Hematopoietic multipotent progenitor cell treated with erythropoietin and hydrocortisone succinate and interleukin-3 and kit ligand, for 17 days (in vitro differentiated cells): ENCODE results near the gene ST7.

Source experiments
- DNase-seq: peaks from one replicate; pipeline ENCODE4 v3.0.0-alpha.2; 2015; ENCODE audit warnings: low spot score

ST7 gene

DNA sequence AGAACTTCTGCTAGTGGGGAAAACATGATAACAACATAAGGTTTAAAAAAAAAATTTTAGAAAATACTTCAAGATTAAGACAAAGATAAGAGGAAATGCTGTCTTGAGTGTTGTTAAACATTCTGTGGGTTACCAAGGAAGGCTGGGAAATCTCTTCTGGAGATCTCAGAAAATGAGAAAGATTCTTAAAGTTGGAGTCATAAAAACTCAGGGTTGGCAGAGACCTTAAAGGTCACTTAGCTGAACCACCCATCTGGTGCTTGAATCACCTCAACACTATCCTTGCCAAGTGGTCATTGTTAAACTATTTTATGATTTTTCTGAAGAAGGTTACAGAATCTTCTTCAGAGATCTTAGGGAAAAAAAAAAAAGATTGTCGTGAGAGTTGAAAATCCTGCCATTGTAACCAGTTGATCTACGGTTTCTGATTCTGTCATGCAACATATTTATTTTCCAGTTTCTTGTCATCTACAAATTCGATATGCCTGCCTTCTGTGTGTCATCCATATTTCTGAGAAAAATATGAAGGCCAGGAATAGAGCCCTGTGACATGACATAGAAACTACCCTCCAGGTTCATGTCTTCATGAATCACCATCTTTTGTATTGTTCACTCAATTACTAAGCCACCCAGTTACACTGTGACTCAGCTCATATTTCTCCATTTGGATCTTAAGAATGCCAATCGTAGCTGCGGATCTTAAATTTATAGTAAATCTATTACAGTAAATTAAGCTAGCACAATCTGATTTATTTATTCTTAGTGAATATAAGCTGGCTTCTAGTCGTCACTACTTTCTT, 179.2 kb downstream of the ST7 start:
- DNase-seq: no peak

DNA sequence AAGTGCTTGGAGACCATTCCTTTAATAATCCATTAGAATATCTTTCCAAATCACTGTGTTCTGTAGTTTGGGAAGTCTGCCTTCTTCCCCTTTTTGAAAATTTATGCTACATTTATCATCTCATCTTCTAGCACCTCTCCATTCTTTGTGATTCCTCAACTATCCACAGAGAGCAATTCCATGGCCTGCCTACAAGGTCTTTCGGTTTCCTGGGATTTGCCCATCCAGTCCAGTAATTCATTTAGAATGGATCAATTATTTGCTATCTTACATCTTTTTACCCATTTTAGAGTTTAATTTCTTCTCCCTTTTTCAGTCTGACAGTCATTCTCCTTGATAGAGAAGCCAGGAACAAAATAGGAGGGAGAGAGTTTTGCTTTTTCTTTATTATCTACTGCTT, 179.8 kb downstream of the ST7 start:
- DNase-seq: no peak

GRCh38 chr7:117134411-117134810, 181.1 kb downstream of the ST7 start:
- no peak for DNase-seq

DNA sequence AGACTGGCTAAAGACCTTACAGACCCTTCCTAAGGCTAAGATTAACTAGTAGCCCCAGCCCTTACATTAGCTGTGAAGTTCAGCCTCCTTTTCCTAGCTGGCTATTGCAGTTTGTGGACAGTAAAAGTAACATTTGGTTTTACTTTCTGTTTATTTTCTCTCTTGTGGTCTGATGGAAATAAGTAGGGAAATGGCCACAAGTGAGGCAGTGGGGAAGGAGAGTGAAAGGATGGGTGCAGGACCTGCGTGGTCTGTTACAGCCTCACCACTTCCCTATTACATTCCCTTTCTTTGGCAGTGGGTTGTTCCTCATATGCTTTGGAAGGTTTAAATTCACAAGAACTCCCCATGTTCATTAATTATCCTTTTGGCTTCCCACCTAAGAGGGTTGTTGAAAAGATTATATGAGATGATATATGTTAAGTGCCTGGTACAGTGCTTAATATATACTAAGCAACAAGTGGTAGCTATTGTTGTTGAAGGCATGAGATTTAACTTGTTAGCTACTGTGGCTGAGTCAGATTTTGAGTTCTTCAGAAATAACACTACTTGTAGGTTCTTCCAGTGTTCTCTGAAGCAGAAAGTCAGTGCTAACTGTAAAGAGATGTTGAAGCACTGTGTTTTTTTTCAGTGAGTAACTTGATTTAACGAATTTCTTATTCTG, 181.7 kb downstream of the ST7 start:
- DNase-seq: no peak

DNA sequence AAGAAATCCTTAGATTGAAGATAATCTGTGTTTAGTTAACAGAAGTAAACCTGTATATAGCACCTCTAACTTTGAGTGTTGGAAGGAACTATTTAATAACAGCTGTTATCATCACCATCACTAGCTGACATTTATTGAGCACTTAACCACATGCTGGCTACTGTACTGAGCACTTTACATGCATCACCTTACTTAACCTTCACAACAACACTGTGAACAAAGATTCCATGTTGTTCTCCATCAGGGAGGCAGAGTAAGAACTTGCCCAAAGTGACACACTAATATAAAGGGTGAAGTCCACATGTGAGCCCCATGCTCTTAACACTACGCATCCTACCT, 182.2 kb downstream of the ST7 start:
- DNase-seq: no peak

DNA sequence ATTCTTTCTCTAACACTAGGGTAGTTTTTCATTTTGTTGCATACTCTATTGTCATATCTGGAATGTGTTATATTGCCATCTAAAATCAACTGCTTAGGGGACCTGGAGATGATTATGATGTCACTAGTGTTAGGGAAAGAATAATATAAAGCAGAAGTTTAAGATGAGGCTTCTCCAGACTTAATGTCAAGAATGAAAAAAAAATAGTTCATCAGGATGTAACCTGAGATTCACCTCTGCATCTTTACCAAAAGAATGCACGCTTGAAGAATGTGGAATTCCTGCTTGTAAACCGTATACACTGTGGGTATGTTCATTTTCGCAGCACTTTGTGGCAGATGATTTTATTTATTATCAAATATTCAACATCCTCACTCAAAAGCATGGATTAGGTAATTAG, 184.6 kb downstream of the ST7 start:
- DNase-seq: no peak

DNA sequence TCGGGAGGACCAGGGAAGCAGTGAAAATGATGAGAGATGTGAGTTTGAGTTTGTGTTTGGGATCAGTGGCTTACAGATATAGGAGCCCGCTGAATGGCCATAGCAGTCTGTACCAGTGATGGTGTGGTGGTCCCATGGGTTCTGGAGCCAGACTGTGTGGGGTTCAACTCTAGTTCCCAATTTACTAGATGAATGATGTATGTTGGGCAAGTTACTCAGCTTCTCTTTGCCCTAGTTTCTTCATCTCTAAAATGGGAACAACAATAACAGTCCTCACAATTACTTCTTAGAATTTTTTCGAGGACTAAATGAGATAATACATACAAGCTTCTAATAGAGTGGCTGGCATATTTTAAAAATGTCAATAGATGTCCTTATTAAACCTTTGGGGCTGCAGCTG, 185.2 kb downstream of the ST7 start:
- DNase-seq: no peak

GRCh38 chr7:117138981-117139380, 185.7 kb downstream of the ST7 start:
- no peak for DNase-seq

DNA sequence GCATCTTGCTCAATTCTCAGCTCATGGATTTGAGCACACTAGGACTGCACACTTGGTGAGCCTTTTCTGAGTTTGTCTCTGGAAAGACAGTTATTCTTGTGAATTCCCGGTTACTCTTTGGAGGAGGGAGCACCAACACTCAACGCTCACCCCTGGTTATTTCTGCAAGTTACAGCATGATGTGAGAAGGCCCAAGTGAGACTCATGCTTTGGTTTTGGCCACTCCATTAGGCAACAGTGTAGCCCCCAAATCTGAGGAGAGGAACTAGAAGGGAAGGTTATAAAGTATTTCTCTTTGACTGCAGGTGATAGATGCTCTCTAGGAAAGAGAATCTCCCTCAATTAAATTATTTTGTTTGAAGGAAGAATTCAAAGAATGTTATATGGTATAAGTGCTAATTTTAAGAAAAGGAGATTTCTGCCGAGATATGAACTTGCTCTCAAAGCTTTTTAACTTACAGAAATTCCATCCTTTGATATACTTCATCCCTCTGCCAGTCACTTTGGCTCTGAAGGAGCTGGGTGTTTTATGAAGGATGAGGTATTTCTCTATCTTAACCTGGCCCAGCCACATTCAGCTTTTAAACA, 186.2 kb downstream of the ST7 start:
- no peak for DNase-seq

DNA sequence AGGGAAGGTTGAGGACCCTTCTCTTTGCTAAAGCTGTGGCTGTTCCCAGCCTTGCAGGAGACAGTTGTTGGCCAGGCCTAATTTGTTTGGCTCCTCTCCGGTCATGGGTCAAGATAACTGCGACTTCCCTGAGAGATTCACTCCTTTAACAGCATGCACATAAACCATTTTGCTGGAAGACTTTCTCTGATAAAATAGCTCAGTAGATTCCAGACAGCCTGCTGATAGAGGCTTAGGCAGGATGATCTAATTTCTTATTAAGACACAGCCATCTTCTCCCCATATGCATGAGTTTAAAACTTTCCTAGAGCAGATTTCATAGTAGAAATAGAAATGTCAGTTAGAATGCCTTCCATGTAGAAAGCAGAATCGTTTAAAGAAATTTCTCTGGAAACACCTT, 187.6 kb downstream of the ST7 start:
- DNase-seq: no peak

DNA sequence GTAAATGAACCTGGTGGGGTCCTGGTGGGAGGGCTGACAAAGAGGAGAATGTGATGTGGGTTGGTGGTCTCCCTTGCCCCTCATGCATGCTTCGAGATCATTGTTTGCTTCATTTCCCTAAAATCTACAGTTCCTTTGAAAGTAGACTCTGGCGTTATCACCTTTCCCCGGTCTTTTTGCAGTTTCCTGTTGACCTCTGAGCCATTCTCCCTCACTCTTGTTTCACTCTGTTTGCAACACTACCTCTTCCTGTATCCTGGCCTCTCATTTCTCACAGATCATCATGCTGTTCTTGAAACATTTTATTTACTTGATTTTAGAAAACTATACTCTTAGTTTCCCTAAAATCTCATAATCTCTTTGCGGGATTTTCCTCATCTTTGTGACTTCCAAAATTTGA, 189.8 kb downstream of the ST7 start:
- no peak for DNase-seq

DNA sequence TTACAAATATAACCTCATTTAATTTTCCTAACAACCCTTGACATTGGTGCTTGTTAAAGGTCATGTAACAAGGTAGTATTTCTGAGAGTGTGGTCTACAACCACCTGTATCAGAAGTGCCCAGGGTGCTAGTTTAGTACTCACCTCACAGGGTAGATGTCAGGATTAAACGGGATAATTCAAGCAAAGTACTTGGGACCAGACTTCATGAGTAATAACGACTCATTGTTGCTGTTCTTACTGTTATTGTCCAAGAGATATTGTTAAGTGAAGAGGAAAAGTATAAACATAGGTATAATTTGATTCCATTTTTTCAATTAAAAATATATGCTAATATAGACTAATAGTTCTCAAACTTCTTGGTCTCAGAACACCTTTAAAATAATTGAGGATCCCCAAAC, 190.3 kb downstream of the ST7 start:
- no peak for DNase-seq

DNA sequence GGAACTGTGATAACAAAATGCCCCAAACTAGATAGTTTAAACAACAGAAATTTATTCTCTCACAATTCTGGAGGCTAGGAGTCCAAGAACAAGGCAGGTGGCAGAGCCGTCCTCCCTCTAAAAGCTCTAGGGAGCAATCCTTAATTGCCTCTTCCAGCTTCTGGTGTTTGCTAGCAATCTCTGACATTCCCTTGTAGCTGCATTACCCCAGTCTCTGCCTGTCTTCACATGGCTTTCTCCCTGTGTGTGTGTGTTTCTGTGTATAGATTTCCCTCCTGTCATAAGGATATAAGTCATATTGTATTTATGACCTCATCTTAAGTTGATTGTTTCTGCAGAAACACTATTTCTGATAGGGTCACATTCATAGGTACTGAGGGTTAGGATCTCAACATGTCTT, 192.0 kb downstream of the ST7 start:
- DNase-seq: no peak

- DNase-seq: no peak
Measured at GRCh38 chr7:117146059-117146458, 192.8 kb downstream of the ST7 start.

GRCh38 chr7:117146511-117146910, 193.2 kb downstream of the ST7 start:
- no peak for DNase-seq

DNA sequence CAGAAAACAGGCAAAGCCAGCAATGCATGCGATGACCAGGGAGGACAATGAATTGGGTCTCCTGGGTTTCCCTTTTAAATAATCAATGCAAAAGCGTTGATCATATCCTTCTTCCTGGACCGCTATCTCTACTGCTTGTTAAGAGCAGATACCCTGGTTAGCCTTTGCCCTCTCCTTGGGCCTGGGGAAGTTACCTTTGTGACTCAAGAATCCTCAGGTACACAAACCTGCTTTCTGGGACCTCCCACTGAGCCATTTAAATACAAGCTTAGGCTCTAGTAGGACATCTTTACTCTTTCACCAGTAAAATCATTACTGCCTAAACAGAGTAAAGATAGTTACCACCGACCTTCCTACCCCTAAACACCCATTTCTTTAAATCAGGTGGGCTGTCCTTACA, 195.7 kb downstream of the ST7 start:
- DNase-seq: no peak

DNA sequence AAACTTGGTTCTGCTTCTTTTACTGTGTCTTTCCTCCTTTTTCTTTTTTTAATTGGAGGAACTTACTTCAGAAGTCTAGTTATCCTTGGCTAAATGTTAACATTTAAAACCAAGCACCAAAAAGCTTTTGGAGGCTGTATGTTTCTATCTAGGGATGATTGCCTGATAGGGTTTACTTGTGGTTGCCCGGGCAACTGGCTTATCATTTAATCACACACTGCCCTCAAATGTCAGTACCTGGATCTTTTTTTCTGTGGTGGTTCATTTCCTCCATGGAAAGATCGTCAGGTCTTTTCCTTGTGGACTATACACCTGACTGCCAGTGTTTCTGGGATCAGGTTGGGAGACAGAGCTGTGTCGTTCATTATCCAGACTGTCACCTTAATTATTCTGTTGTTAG, 196.4 kb downstream of the ST7 start:
- DNase-seq: no peak

DNA sequence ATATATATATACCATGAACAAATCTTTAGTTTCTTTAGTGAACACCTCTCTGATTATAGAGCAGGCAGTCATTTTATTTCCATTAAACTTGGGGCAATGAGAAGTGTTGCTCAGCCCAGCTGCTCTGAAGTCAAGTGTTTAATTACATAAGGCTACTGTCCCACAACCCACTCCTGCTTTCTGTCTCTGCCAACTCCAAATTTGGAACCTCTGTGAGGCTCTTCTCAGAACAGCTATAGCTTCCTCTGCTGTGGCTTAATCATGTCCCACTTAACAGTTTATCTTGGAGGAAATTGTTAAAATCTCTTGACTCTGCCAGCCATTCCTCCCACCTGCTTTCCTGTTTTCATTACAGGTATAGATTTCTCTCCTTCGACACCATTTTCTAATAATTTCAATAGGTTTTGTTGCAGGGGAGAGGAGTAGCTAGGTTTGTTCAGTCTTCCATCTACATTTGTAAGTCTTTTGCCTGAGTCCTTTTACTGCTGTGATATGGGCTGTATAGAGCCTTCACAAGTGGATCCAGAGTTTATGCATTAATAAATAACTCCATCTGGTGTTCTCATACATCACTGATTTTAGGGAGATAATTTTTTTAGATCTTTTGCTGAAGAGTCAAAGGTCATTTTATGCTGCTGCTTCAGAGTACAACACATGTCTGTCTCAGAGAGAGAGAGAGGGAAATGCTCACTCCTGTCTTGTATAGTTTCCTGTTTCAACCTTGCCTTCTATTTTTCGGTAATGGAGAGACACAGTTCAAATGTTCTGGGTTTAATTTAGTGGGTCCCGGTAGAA, 199.1 kb downstream of the ST7 start:
- DNase-seq: no peak

- no peak for DNase-seq
Measured at GRCh38 chr7:117153016-117153545, 199.8 kb downstream of the ST7 start.

DNA sequence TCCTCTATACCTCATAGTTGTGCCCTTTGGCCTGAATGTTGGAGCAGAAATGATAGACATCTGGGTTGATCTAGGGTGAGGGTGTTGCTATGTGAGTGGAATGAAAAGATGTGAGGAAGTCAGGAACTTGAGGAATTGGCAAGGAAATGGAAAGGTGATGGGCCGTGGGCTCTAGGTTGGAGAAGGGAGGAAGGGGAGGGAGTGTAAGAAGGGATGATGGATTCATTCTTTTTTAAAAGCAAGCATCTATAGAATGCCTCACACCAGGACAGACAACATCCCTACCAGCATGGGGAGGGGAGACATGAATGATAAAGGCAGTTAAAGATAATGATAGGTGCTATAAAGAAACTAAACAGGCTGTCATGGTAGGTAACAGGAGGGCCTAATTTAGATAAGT, 201.4 kb downstream of the ST7 start:
- DNase-seq: no peak

DNA sequence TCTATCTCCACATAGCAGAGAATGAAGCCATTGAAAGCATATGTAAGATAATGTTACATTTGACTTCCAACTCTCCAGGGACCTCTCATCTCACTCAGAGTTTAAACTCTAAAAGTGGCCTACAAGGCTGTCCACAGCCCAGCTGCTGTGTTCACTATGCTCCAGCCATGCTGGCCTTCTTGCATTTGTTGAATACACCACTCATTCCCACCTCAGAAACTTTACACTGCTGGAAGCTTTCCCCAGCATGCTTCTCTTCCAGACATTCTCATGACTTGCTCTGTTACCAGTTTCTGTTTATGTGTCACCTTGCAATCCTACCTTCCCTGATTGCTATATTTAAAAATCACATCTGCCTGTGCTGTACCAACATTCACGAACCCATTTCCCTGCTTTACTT, 202.4 kb downstream of the ST7 start:
- DNase-seq: no peak
